ENCODE results near the gene FIG4. TPM values are rescaled to one million over a fixed set of nuclear protein-coding genes. Genes with fewer than 3 reads are reported as not detected.

The FIG4 gene
- total RNA-seq, 4 donors from 2014 or later, result 7.9 to 17.5 (median 11.7) TPM

DNA sequence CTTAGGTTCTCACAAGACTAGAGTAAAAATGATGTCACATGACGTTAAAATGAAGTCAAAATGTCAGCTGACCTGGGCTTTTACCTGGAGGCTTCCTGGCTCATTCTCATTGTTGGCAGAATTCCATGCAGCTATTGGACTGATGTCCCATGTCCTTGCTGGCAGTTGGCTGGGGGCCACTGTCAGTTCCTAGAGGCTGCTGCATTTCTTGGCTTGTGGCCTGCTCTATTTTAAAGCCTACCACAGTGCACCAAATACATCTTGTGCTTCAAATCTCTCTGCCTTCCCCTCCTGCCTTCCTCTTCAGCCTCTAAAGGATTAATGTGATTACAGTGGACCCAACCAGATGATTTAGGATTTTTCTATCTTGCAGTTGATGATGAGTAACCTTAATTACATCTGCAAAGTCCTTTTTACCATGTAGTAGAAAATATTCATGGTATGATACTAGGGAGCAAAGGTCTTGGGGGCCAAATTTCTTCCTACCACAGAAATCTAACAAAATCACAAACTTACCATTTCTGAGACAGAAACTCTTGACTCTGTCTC lies 81.9 kb downstream of the FIG4 start:
- Histone ChIP-seq H3K4me1 (no peaks in the 10 kb centered on the region), H3K27ac (no peak overlapping the region), H3K9me3 (no peaks in the 10 kb centered on the region), H3K27me3 (no peaks in the 10 kb centered on the region), H3K36me3 (peaks cover 9% of the 10 kb centered on the region), H3K4me3 (no peak overlapping the region)
- DNase-seq (ENCODE audit: low spot score in 2 of 2), result no peak
- 78% methylated on average over 1 of the region's 1 CpG for WGBS
- no peak for TF ChIP-seq EP300 (IDR thresholded peaks at IDR 0.05)

DNA sequence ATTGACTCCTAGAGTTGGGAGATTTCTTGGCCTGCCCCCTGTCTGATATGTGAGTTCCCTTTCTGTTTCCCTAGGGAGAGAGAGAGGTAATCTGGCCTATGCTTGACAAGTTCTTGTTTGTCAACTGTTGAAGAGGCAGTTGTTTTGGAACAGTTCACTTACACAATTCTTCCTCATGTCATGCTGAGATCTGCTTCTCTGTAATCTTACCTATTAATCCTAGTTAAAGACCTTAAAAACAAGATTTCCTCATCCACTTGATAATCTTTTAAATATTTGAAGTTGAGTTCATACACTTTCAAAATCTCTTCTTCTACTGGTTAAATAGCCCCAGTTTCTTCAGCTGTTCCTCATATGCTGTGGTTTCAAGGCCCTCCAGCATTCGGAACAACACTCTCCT lies 89.9 kb downstream of the FIG4 start:
- Histone ChIP-seq H3K9me3 (no peaks in the 10 kb centered on the region), H3K36me3 (peaks cover 13% of the 10 kb centered on the region), H3K27me3 (no peaks in the 10 kb centered on the region), H3K4me1 (no peaks in the 10 kb centered on the region), H3K27ac (no peak overlapping the region), H3K4me3 (no peak overlapping the region)
- no peak for DNase-seq (ENCODE audit: low spot score in 2 of 2)
- TF ChIP-seq, protein P1, sequence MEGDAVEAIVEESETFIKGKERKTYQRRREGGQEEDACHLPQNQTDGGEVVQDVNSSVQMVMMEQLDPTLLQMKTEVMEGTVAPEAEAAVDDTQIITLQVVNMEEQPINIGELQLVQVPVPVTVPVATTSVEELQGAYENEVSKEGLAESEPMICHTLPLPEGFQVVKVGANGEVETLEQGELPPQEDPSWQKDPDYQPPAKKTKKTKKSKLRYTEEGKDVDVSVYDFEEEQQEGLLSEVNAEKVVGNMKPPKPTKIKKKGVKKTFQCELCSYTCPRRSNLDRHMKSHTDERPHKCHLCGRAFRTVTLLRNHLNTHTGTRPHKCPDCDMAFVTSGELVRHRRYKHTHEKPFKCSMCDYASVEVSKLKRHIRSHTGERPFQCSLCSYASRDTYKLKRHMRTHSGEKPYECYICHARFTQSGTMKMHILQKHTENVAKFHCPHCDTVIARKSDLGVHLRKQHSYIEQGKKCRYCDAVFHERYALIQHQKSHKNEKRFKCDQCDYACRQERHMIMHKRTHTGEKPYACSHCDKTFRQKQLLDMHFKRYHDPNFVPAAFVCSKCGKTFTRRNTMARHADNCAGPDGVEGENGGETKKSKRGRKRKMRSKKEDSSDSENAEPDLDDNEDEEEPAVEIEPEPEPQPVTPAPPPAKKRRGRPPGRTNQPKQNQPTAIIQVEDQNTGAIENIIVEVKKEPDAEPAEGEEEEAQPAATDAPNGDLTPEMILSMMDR (IDR thresholded peaks at IDR 0.05), result no peak
- TF ChIP-seq POLR2AphosphoS5 (IDR thresholded peaks at IDR 0.05) (no peak), EP300 (IDR thresholded peaks at IDR 0.05) (no peak), POLR2A (IDR thresholded peaks at IDR 0.05) (no peak)
- WGBS, result 100% methylated on average over 1 of the region's 1 CpG

DNA sequence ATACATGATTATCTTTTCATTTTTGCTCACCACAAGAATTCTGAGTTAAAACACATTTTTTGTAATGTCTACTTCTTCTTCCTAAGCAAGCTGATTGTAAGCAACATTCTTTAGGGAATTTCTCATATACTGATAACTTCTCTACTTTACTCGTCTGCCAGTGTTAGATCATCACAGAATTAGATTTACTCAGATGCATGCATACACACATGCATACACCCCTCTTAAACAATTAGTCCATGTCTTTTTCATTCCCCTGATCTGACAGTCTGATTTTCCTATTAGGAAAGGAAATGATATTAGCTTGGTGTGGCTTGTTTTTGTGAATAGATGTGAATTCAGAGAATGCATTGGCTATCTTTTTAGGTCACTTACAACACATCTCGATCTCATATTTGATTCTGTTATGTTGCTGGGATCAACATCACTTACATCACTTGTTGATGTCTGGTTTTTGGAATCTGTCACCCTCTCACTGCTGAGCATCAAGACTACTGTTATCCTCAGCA lies 91.4 kb downstream of the FIG4 start:
- Histone ChIP-seq H3K9me3 (no peaks in the 10 kb centered on the region), H3K36me3 (peaks cover 21% of the 10 kb centered on the region), H3K4me1 (no peaks in the 10 kb centered on the region), H3K27ac (no peak overlapping the region), H3K27me3 (no peaks in the 10 kb centered on the region), H3K4me3 (no peak overlapping the region)
- WGBS, result 75% methylated on average over 2 of the region's 2 CpGs
- no peak for DNase-seq (ENCODE audit: low spot score in 2 of 2)
- TF ChIP-seq EP300 (IDR thresholded peaks at IDR 0.05), result no peak
- TF ChIP-seq, protein P1 (IDR thresholded peaks at IDR 0.05), result no peak

DNA sequence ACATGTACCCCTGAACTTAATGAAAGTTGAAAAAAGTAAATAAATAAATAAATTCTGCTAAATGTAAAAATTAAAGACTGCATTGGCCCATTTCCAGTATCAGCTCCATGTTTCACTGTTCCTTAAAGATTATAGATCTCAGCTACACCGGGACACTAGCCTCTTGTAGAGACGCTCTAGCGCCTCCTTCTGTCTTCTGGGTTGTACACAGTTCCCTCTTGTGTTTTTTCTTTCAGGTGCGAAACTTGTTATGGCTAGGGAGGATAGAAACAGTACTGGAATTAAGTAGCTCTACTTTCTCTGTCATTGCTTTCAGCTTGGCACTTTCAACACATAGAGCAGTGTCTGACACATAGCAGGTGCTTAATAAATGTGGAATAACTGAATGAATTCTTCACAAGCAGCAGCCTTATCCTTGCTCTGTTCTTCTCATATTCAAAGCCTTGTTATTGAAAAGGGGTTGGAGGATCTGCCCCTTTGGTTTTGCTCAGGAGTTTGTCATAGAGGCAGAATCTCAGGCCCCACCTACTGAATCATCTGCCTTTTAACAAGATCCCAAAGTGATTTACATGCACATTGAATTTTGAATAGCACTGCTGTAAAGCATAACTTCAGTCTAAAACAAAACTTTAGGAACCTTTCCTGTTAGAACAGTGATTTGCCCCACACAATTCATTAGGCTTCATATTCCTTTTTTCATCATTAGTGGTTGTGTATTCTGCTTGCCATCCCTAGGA lies 92.3 kb downstream of the FIG4 start:
- Histone ChIP-seq H3K9me3 (no peaks in the 10 kb centered on the region), H3K27ac (no peak overlapping the region), H3K27me3 (no peaks in the 10 kb centered on the region), H3K4me3 (no peak overlapping the region), H3K36me3 (peaks cover 27% of the 10 kb centered on the region), H3K4me1 (no peaks in the 10 kb centered on the region)
- DNase-seq (ENCODE audit: low spot score in 2 of 2), result no peak
- TF ChIP-seq POLR2AphosphoS5 (IDR thresholded peaks at IDR 0.05) (no peak), POLR2A (IDR thresholded peaks at IDR 0.05) (no peak), EP300 (IDR thresholded peaks at IDR 0.05) (no peak)
- TF ChIP-seq, protein P1 (IDR thresholded peaks at IDR 0.05), result no peak
- WGBS, result 84% methylated on average over 4 of the region's 4 CpGs

DNA sequence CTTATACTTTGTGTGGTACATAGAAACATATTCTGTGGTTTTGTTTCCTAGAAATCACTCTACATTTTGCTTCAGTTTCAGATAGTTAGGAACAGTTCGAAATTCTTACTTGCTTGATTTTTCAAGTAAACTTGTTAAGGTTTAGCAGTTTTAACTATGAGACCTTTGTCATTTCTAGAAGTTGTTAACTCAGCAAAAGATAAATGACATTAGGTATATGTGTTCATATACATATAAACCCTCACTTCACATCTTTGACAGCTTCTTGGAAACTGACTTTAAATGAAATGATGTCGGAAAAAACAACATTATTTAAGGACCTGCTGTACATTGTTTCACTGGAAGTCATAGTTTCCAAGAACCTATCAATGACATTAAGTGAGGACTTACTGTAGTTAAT lies 96.2 kb downstream of the FIG4 start:
- WGBS, result 92% methylated on average over 2 of the region's 2 CpGs
- Histone ChIP-seq H3K27ac (no peak overlapping the region), H3K27me3 (no peaks in the 10 kb centered on the region), H3K9me3 (no peaks in the 10 kb centered on the region), H3K4me1 (no peaks in the 10 kb centered on the region), H3K36me3 (peaks cover 31% of the 10 kb centered on the region), H3K4me3 (no peak overlapping the region)
- DNase-seq (ENCODE audit: low spot score in 2 of 2), result no peak
- no peak for TF ChIP-seq POLR2A (IDR thresholded peaks at IDR 0.05)
- TF ChIP-seq, protein P1 (IDR thresholded peaks at IDR 0.05), result no peak
- TF ChIP-seq POLR2AphosphoS5 (IDR thresholded peaks at IDR 0.05), result no peak
- no peak for TF ChIP-seq EP300 (IDR thresholded peaks at IDR 0.05)
